Mesendoderm (in vitro differentiated cells): ENCODE data around the gene IGSF9B.

ENCODE experiments used
- DNase-seq: peaks from one replicate; pipeline ENCODE4 v3.0.0; 2013
- H2AK5ac ChIP-seq: 2 replicates; pipeline ENCODE4 v1.6.1; 2013; ENCODE audit warnings: low read length, inconsistent platforms
- H2BK120ac ChIP-seq: 2 replicates; pipeline ENCODE4 v1.6.1; 2013; ENCODE audit warnings: low read depth, mild to moderate bottlenecking, low read length, moderate library complexity, mixed read lengths
- H2BK15ac ChIP-seq: replicated peaks from 2 replicates; pipeline ENCODE4 v1.6.1; 2013; ENCODE audit warnings: low read depth, mild to moderate bottlenecking, moderate library complexity
- H2BK5ac ChIP-seq: 2 replicates; pipeline ENCODE4 v1.6.1; 2013; ENCODE audit warnings: low read length, inconsistent platforms
- H3K18ac ChIP-seq: 2 replicates; pipeline ENCODE4 v1.6.1; 2013; ENCODE audit warnings: mild to moderate bottlenecking, low read length, mixed read lengths
- H3K23ac ChIP-seq: one replicate; pipeline ENCODE4 v1.6.1; 2013; ENCODE audit warnings: low read length
- H3K27ac ChIP-seq: 2 replicates; pipeline ENCODE4 v1.5.1; 2013; ENCODE audit warnings: low read depth, mild to moderate bottlenecking, inconsistent platforms, low read length, moderate library complexity
- H3K27me3 ChIP-seq: 2 replicates; pipeline ENCODE4 v1.6.1; 2013; ENCODE audit warnings: low read length, control low read depth, mild to moderate bottlenecking, inconsistent platforms; ENCODE audit not compliant: insufficient read depth, poor library complexity
- H3K36me3 ChIP-seq: 2 replicates; pipeline ENCODE4 v1.6.1; 2013; ENCODE audit warnings: low read length, inconsistent platforms; ENCODE audit not compliant: control insufficient read depth, insufficient read depth
- H3K4ac ChIP-seq: one replicate; pipeline ENCODE4 v1.6.1; 2013; ENCODE audit warnings: low read depth, mild to moderate bottlenecking, low read length, moderate library complexity
- H3K4me1 ChIP-seq: 2 replicates; pipeline ENCODE4 v1.6.1; 2013; ENCODE audit warnings: low read depth, low read length, inconsistent platforms; ENCODE audit not compliant: control insufficient read depth
- H3K4me2 ChIP-seq: 2 replicates; pipeline ENCODE4 v1.6.1; 2013; ENCODE audit warnings: low read length
- H3K4me3 ChIP-seq: 2 replicates; pipeline ENCODE4 v1.5.1; 2013; ENCODE audit warnings: mild to moderate bottlenecking, low read length
- H3K56ac ChIP-seq: one replicate; pipeline ENCODE4 v1.6.1; 2013; ENCODE audit warnings: low read length
- H3K79me1 ChIP-seq: 2 replicates; pipeline ENCODE4 v1.6.1; 2013; ENCODE audit warnings: low read length, inconsistent platforms
- H3K79me2 ChIP-seq: 2 replicates; pipeline ENCODE4 v1.6.1; 2013; ENCODE audit warnings: mild to moderate bottlenecking, low read length; ENCODE audit not compliant: control insufficient read depth, insufficient read depth
- H3K9ac ChIP-seq: 2 replicates; pipeline ENCODE4 v1.6.1; 2013; ENCODE audit warnings: low read length, inconsistent platforms
- H4K5ac ChIP-seq: one replicate; pipeline ENCODE4 v1.6.1; 2013; ENCODE audit warnings: low read length
- H4K8ac ChIP-seq: one replicate; pipeline ENCODE4 v1.6.1; 2013; ENCODE audit warnings: low read depth, mild to moderate bottlenecking, control low read depth, low read length, moderate library complexity
- WGBS: extraction: QIAGEN DNeasy Blood & Tissue Kit; methylation state at CpG from one replicate; pipeline ENCODE4 v1.1.7; 2013; ENCODE audit warnings: low lambda C conversion rate, missing lambda C conversion rate; ENCODE audit not compliant: insufficient coverage; ENCODE audit errors: extremely low coverage; 5-methylcytosine and 5-hydroxymethylcytosine counted together

IGSF9B gene

DNA sequence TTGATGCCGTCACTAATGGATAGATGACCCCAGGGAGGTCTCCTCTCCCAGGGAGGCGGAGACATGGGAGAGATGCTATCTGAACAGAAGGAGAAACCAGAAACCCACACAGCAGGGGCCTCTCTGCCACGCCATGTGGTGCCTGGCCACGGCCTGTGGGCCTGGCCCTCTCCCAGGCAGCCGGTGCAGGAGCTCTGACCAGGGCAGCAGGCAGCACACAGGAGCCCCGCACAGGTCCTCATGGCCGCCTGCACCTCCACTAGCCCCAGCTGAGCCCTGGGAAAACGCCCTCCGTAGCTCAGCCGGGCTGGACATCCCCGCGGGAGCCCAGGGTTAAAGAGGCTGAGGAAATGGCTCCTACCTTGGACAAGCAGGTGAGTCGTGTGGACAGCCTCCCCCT is 19.8 kb downstream of the IGSF9B start:
- Histone ChIP-seq H2BK15ac (no peak overlapping the region), H2BK120ac (no peak overlapping the region), H3K9ac (no peak overlapping the region), H3K56ac (no peak overlapping the region), H3K27ac (no peak overlapping the region), H3K23ac (no peak overlapping the region), H3K4me1 (no peaks in the 10 kb centered on the region), H4K8ac (no peak overlapping the region), H3K18ac (no peak overlapping the region), H4K5ac (no peak overlapping the region), H2AK5ac (no peak overlapping the region), H3K79me1 (peaks cover 2% of the 10 kb centered on the region), H3K79me2 (no peaks in the 10 kb centered on the region), H3K4me3 (no peak overlapping the region), H3K4me2 (no peak overlapping the region), H3K27me3 (no peaks in the 10 kb centered on the region), H3K4ac (no peak overlapping the region), H2BK5ac (no peak overlapping the region), H3K36me3 (no peaks in the 10 kb centered on the region)
- WGBS, result no CpG with 5 or more reads among the region's 13 CpGs
- DNase-seq, result no peak

- H2BK120ac ChIP-seq, result no peak overlapping the region
- no peaks in the 10 kb centered on the region for H3K36me3 ChIP-seq
- peaks cover 2% of the 10 kb centered on the region for H3K79me1 ChIP-seq
- no peak overlapping the region for H3K27ac ChIP-seq
- H3K27me3 ChIP-seq, result no peaks in the 10 kb centered on the region
- H3K23ac ChIP-seq, result no peak overlapping the region
- no CpG with 5 or more reads among the region's 9 CpGs for WGBS
- no peaks in the 10 kb centered on the region for H3K79me2 ChIP-seq
- no peak overlapping the region for H3K4me2 ChIP-seq
- H3K9ac ChIP-seq, result no peak overlapping the region
- no peak overlapping the region for H3K18ac ChIP-seq
- H2BK15ac ChIP-seq, result no peak overlapping the region
- no peak overlapping the region for H2AK5ac ChIP-seq
- H2BK5ac ChIP-seq, result no peak overlapping the region
- no peak for DNase-seq
- no peak overlapping the region for H4K8ac ChIP-seq
- no peaks in the 10 kb centered on the region for H3K4me1 ChIP-seq
- H3K4me3 ChIP-seq, result no peak overlapping the region
- H3K56ac ChIP-seq, result no peak overlapping the region
- no peak overlapping the region for H3K4ac ChIP-seq
- no peak overlapping the region for H4K5ac ChIP-seq
Observed at GRCh38 chr11:133936592-133936991, 20.2 kb downstream of the IGSF9B start.

- no peaks in the 10 kb centered on the region for H3K4me1 ChIP-seq
- H2AK5ac ChIP-seq, result no peak overlapping the region
- no peak overlapping the region for H3K27ac ChIP-seq
- H3K18ac ChIP-seq, result no peak overlapping the region
- no peak overlapping the region for H2BK15ac ChIP-seq
- no peaks in the 10 kb centered on the region for H3K79me2 ChIP-seq
- no peak overlapping the region for H2BK5ac ChIP-seq
- WGBS, result no CpG with 5 or more reads among the region's 13 CpGs
- no peak overlapping the region for H3K23ac ChIP-seq
- no peaks in the 10 kb centered on the region for H3K36me3 ChIP-seq
- no peak overlapping the region for H4K5ac ChIP-seq
- H3K4ac ChIP-seq, result no peak overlapping the region
- no peak overlapping the region for H3K9ac ChIP-seq
- H3K56ac ChIP-seq, result no peak overlapping the region
- no peaks in the 10 kb centered on the region for H3K27me3 ChIP-seq
- H2BK120ac ChIP-seq, result no peak overlapping the region
- H3K79me1 ChIP-seq, result peaks cover 2% of the 10 kb centered on the region
- no peak overlapping the region for H3K4me3 ChIP-seq
- no peak overlapping the region for H3K4me2 ChIP-seq
- H4K8ac ChIP-seq, result no peak overlapping the region
- DNase-seq, result no peak
Observed at GRCh38 chr11:133936136-133936535, 20.6 kb downstream of the IGSF9B start.

DNA sequence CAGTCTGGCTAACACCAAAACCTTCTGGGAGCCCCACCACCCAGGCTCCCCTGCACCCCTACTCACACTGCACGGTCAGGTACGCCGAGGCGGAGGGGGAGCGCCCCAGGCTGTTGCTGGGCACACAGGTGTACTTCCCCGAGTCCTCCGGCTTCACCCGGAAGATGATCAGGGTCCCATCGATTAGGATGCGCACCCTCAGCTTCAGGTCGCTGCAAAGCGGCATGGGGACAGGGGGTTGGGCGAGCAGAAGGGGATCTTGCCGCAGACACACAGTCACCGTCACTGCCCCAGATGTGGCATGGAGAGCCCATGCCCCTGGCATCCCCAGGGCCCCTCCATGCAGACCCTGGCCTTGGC is 21.2 kb downstream of the IGSF9B start:
- Histone ChIP-seq H3K56ac (no peak overlapping the region), H2BK15ac (no peak overlapping the region), H3K4me2 (no peak overlapping the region), H2BK120ac (no peak overlapping the region), H3K9ac (no peak overlapping the region), H3K4me1 (no peaks in the 10 kb centered on the region), H4K5ac (no peak overlapping the region), H4K8ac (no peak overlapping the region), H3K27me3 (no peaks in the 10 kb centered on the region), H3K36me3 (no peaks in the 10 kb centered on the region), H3K79me2 (no peaks in the 10 kb centered on the region), H3K23ac (no peak overlapping the region), H2BK5ac (no peak overlapping the region), H3K27ac (no peak overlapping the region), H2AK5ac (no peak overlapping the region), H3K4me3 (no peak overlapping the region), H3K4ac (no peak overlapping the region), H3K18ac (no peak overlapping the region), H3K79me1 (peaks cover 1% of the 10 kb centered on the region)
- DNase-seq, result no peak
- no CpG with 5 or more reads among the region's 15 CpGs for WGBS

DNA sequence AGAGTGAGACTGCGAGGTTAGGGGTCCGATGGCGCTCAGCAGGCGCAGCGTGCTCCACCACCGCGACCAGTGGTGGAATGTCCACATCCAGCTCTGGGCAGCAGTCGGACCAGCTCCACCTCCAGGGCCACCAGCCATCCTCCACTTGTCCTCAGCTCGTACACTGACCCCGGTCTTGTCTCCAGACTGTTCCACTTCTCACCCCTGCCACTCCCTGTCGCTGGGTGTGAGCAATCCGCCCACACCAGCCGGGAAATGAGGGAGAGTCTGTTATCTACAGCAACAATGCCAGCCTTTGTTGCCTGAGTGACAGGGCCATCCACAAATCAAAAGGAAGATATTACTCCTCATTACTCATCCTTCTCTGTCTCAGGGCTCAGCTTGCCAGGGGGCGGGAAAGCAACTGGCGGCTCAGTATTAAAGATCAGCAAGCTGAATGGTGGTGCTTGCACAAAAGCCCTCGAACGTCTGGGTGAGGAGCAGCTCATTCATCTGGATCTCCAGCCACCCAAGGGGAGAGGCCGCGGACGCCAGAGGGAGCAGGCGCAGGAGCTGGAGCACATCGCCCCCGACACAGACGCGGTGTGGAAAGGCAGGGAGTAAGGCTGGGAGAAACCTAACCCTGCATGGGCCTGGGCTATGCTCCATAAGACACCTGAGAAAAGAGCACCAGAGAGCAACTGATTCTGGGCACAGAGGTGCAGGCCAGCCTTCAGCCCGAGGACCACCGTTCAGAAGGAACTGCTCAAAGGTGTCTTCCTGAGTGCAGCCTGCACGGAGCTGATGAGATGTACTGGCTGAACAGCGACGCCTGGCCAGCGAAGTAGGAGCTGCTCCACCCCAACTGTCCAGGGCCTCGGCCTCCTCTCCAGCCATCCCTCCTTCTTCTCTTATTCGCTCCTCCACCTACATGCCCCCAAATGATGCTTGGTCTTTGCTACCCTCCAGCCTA is 21.9 kb downstream of the IGSF9B start:
- Histone ChIP-seq H3K4me2 (no peak overlapping the region), H3K79me2 (no peaks in the 10 kb centered on the region), H3K4ac (no peak overlapping the region), H3K18ac (no peak overlapping the region), H3K27me3 (no peaks in the 10 kb centered on the region), H3K79me1 (no peaks in the 10 kb centered on the region), H2BK5ac (no peak overlapping the region), H2AK5ac (no peak overlapping the region), H3K27ac (no peak overlapping the region), H4K8ac (no peak overlapping the region), H3K9ac (no peak overlapping the region), H4K5ac (no peak overlapping the region), H3K36me3 (no peaks in the 10 kb centered on the region), H2BK15ac (no peak overlapping the region), H3K23ac (no peak overlapping the region), H3K56ac (no peak overlapping the region), H3K4me1 (no peaks in the 10 kb centered on the region), H3K4me3 (no peak overlapping the region), H2BK120ac (no peak overlapping the region)
- peak; percentile 84 for DNase-seq
- WGBS, result no CpG with 5 or more reads among the region's 33 CpGs

- Histone ChIP-seq H2BK120ac (no peak overlapping the region), H3K4me3 (no peak overlapping the region), H4K5ac (no peak overlapping the region), H3K4ac (no peak overlapping the region), H3K9ac (no peak overlapping the region), H3K79me2 (no peaks in the 10 kb centered on the region), H3K23ac (no peak overlapping the region), H3K18ac (no peak overlapping the region), H2AK5ac (no peak overlapping the region), H4K8ac (no peak overlapping the region), H3K79me1 (no peaks in the 10 kb centered on the region), H3K4me2 (no peak overlapping the region), H3K4me1 (no peaks in the 10 kb centered on the region), H2BK5ac (no peak overlapping the region), H3K56ac (no peak overlapping the region), H3K27ac (no peak overlapping the region), H2BK15ac (no peak overlapping the region), H3K36me3 (no peaks in the 10 kb centered on the region), H3K27me3 (no peaks in the 10 kb centered on the region)
- no CpG with 5 or more reads among the region's 11 CpGs for WGBS
- no peak for DNase-seq
Observed at GRCh38 chr11:133934096-133934495, 22.7 kb downstream of the IGSF9B start.
